Mesendoderm (in vitro differentiated cells): ENCODE results near the gene SRGAP1.

Experiments used
- DNase-seq: peaks from one replicate; pipeline ENCODE4 v3.0.0; 2013
- H2AK5ac ChIP-seq: 2 replicates; pipeline ENCODE4 v1.6.1; 2013; ENCODE audit warnings: low read length, inconsistent platforms
- H2BK120ac ChIP-seq: 2 replicates; pipeline ENCODE4 v1.6.1; 2013; ENCODE audit warnings: low read depth, mild to moderate bottlenecking, low read length, moderate library complexity, mixed read lengths
- H2BK15ac ChIP-seq: replicated peaks from 2 replicates; pipeline ENCODE4 v1.6.1; 2013; ENCODE audit warnings: low read depth, mild to moderate bottlenecking, moderate library complexity
- H2BK5ac ChIP-seq: 2 replicates; pipeline ENCODE4 v1.6.1; 2013; ENCODE audit warnings: low read length, inconsistent platforms
- H3K18ac ChIP-seq: 2 replicates; pipeline ENCODE4 v1.6.1; 2013; ENCODE audit warnings: mild to moderate bottlenecking, low read length, mixed read lengths
- H3K23ac ChIP-seq: one replicate; pipeline ENCODE4 v1.6.1; 2013; ENCODE audit warnings: low read length
- H3K27ac ChIP-seq: 2 replicates; pipeline ENCODE4 v1.5.1; 2013; ENCODE audit warnings: low read depth, mild to moderate bottlenecking, inconsistent platforms, low read length, moderate library complexity
- H3K27me3 ChIP-seq: 2 replicates; pipeline ENCODE4 v1.6.1; 2013; ENCODE audit warnings: low read length, control low read depth, mild to moderate bottlenecking, inconsistent platforms; ENCODE audit not compliant: insufficient read depth, poor library complexity
- H3K36me3 ChIP-seq: 2 replicates; pipeline ENCODE4 v1.6.1; 2013; ENCODE audit warnings: low read length, inconsistent platforms; ENCODE audit not compliant: control insufficient read depth, insufficient read depth
- H3K4ac ChIP-seq: one replicate; pipeline ENCODE4 v1.6.1; 2013; ENCODE audit warnings: low read depth, mild to moderate bottlenecking, low read length, moderate library complexity
- H3K4me1 ChIP-seq: 2 replicates; pipeline ENCODE4 v1.6.1; 2013; ENCODE audit warnings: low read depth, low read length, inconsistent platforms; ENCODE audit not compliant: control insufficient read depth
- H3K4me2 ChIP-seq: 2 replicates; pipeline ENCODE4 v1.6.1; 2013; ENCODE audit warnings: low read length
- H3K4me3 ChIP-seq: 2 replicates; pipeline ENCODE4 v1.5.1; 2013; ENCODE audit warnings: mild to moderate bottlenecking, low read length
- H3K56ac ChIP-seq: one replicate; pipeline ENCODE4 v1.6.1; 2013; ENCODE audit warnings: low read length
- H3K79me1 ChIP-seq: 2 replicates; pipeline ENCODE4 v1.6.1; 2013; ENCODE audit warnings: low read length, inconsistent platforms
- H3K79me2 ChIP-seq: 2 replicates; pipeline ENCODE4 v1.6.1; 2013; ENCODE audit warnings: mild to moderate bottlenecking, low read length; ENCODE audit not compliant: control insufficient read depth, insufficient read depth
- H3K9ac ChIP-seq: 2 replicates; pipeline ENCODE4 v1.6.1; 2013; ENCODE audit warnings: low read length, inconsistent platforms
- H4K5ac ChIP-seq: one replicate; pipeline ENCODE4 v1.6.1; 2013; ENCODE audit warnings: low read length
- H4K8ac ChIP-seq: one replicate; pipeline ENCODE4 v1.6.1; 2013; ENCODE audit warnings: low read depth, mild to moderate bottlenecking, control low read depth, low read length, moderate library complexity
- WGBS: extraction: QIAGEN DNeasy Blood & Tissue Kit; methylation state at CpG from one replicate; pipeline ENCODE4 v1.1.7; 2013; ENCODE audit warnings: low lambda C conversion rate, missing lambda C conversion rate; ENCODE audit not compliant: insufficient coverage; ENCODE audit errors: extremely low coverage; 5-methylcytosine and 5-hydroxymethylcytosine counted together

The SRGAP1 gene

DNA sequence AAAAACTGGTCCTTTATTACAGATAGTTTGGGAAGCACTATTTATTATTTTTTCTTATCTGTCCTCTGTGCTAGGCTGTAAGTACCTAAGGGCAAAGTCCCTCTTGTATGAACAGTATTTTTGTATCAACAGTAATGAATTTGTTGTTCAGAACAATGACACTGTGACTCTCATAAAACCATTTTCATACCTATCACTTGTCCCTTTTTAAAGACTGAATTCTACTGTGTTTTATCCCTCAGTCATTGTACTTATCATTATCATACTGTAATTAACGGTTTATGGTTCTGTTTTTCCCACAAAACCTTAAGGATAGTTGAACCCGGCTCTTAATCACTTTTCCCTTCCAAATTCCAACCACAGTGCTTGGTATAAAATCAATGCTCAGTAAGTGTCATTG is 69.4 kb downstream of the SRGAP1 start:
- H3K27me3 ChIP-seq, result no peaks in the 10 kb centered on the region
- H3K36me3 ChIP-seq, result no peaks in the 10 kb centered on the region
- H2BK120ac ChIP-seq, result no peak overlapping the region
- H3K79me2 ChIP-seq, result no peaks in the 10 kb centered on the region
- H4K5ac ChIP-seq, result no peak overlapping the region
- no peak overlapping the region for H2AK5ac ChIP-seq
- H3K9ac ChIP-seq, result no peak overlapping the region
- no peak overlapping the region for H3K56ac ChIP-seq
- no peak overlapping the region for H2BK15ac ChIP-seq
- WGBS, result no CpG with 5 or more reads among the region's 2 CpGs
- no peak overlapping the region for H3K4me2 ChIP-seq
- H3K23ac ChIP-seq, result no peak overlapping the region
- H4K8ac ChIP-seq, result no peak overlapping the region
- no peaks in the 10 kb centered on the region for H3K79me1 ChIP-seq
- H3K4me1 ChIP-seq, result no peaks in the 10 kb centered on the region
- no peak overlapping the region for H3K4me3 ChIP-seq
- H2BK5ac ChIP-seq, result no peak overlapping the region
- H3K4ac ChIP-seq, result no peak overlapping the region
- H3K18ac ChIP-seq, result no peak overlapping the region
- H3K27ac ChIP-seq, result no peak overlapping the region
- no peak for DNase-seq

DNA sequence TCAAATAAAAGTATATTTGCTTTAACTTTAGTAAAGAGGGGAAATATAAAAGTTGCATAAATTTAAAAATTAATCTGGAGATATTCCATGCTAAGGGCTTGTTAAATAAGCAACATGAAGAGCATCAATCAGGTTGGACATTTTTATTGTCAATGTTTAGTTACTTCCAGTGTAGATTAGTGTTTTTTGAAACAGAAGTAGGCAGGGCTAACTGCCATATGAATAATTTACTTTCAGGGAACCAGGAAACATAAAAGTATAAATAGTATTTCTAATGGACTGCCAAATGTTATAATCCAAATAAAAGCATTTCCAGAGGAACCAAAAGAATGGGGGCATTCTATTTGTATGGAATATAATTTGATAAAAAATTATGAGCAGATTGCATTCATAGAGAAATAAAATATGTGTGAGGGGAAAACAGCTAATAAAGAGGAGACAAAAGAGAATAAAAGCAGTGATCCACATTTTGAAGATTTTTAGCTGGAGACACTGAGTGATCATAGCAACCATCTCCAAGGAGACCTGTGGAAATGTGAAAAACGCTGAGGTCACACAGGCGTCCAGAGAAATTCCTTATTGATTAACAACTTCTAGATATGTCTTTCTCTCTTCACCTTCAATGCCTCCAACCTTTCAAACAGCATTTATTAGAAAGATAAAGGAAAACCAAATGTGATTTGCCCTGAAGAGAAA is 70.8 kb downstream of the SRGAP1 start:
- no peak overlapping the region for H3K18ac ChIP-seq
- H3K79me1 ChIP-seq, result no peaks in the 10 kb centered on the region

DNA sequence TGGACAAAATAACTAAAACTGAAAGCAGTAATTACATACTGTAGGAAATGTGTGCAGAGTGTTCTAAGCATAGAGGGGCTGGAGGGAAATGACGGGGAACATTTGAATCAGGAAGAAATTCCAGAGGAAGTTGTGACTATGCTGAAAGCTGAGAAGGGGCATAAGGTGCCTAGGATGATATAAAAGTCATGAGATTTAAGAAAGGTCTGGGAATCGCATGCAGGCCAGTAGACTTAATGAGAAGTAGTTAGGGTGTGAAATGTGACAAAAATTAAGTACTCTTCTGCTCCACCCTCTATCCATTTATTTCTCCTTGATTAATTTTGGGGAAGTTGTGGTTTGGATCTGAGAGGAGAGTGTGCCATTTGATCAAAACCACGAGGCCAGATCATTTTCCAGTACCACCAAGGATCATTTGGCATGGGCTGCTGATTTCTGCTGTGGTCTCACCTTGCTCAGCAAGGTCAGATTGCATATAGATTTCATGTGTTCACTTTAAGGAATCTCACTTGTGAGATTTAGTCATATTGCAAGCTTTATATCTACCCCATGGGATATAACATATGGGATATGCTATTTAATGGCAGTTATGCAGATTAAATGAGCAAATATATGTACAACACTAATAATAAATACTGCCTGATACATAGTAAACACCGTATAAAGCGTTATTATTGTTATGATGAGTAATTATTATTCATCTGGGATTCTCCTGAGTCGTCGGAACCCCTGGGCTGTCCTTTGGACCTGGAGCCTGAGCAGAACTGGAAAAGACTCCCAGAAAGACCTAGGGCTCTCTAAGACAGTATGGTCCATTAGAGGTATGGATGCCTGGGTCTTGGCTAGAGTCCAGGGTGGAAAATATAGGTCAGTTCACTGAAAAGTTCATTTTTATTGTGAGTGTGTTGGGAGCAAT is 72.3 kb downstream of the SRGAP1 start:
- Histone ChIP-seq H3K4me1 (no peaks in the 10 kb centered on the region), H3K27ac (no peak overlapping the region), H3K23ac (no peak overlapping the region), H2BK15ac (no peak overlapping the region), H2AK5ac (no peak overlapping the region), H3K9ac (no peak overlapping the region), H4K5ac (no peak overlapping the region), H3K4ac (no peak overlapping the region), H2BK5ac (no peak overlapping the region), H3K79me1 (no peaks in the 10 kb centered on the region), H3K36me3 (no peaks in the 10 kb centered on the region), H3K79me2 (no peaks in the 10 kb centered on the region), H3K18ac (no peak overlapping the region), H3K27me3 (no peaks in the 10 kb centered on the region), H2BK120ac (no peak overlapping the region), H4K8ac (no peak overlapping the region), H3K56ac (no peak overlapping the region), H3K4me2 (no peak overlapping the region), H3K4me3 (no peak overlapping the region)
- no CpG with 5 or more reads among the region's 7 CpGs for WGBS
- DNase-seq, result no peak

More for the DNA sequence above, 70.8 kb downstream of the SRGAP1 start:
- Histone ChIP-seq H3K79me2 (no peaks in the 10 kb centered on the region), H4K5ac (no peak overlapping the region), H3K27ac (no peak overlapping the region), H2BK5ac (no peak overlapping the region), H4K8ac (no peak overlapping the region), H2BK120ac (no peak overlapping the region), H3K4me1 (no peaks in the 10 kb centered on the region), H3K9ac (no peak overlapping the region), H3K23ac (no peak overlapping the region), H3K36me3 (no peaks in the 10 kb centered on the region), H3K56ac (no peak overlapping the region), H2AK5ac (no peak overlapping the region), H3K4me3 (no peak overlapping the region), H2BK15ac (no peak overlapping the region), H3K4me2 (no peak overlapping the region), H3K4ac (no peak overlapping the region), H3K27me3 (no peaks in the 10 kb centered on the region)
- no CpG with 5 or more reads among the region's 2 CpGs for WGBS
- peak; percentile 57 for DNase-seq

DNA sequence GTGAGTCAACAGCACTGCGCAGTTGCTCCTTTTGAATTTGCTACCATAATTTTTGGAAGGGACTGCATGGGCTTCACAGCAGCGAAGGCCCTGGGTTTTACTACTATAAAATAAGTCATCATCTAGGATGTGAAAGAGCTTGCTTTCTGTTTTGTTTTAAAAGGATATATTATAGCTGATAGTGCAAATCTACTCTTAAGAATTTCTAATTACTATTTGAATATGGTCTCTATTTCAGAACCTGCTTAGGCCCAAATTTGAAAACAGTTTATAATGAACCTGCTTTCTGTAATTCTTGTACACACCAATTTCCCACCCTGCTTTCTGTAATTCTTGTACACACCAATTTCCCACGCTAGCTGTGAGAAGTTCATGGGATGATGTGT is 73.0 kb downstream of the SRGAP1 start:
- H3K27ac ChIP-seq, result no peak overlapping the region
- H3K79me1 ChIP-seq, result no peaks in the 10 kb centered on the region
- no peak overlapping the region for H2AK5ac ChIP-seq
- H3K9ac ChIP-seq, result no peak overlapping the region
- no peak overlapping the region for H3K23ac ChIP-seq
- H3K18ac ChIP-seq, result no peak overlapping the region
- no peak overlapping the region for H3K4me3 ChIP-seq
- H3K4me2 ChIP-seq, result no peak overlapping the region
- WGBS, result no CpG with 5 or more reads among the region's 3 CpGs
- H4K8ac ChIP-seq, result no peak overlapping the region
- no peak overlapping the region for H3K56ac ChIP-seq
- H3K4me1 ChIP-seq, result no peaks in the 10 kb centered on the region
- no peaks in the 10 kb centered on the region for H3K79me2 ChIP-seq
- no peak overlapping the region for H3K4ac ChIP-seq
- no peak for DNase-seq
- H3K27me3 ChIP-seq, result no peaks in the 10 kb centered on the region
- H2BK15ac ChIP-seq, result no peak overlapping the region
- H3K36me3 ChIP-seq, result no peaks in the 10 kb centered on the region
- H2BK120ac ChIP-seq, result no peak overlapping the region
- H2BK5ac ChIP-seq, result no peak overlapping the region
- H4K5ac ChIP-seq, result no peak overlapping the region

DNA sequence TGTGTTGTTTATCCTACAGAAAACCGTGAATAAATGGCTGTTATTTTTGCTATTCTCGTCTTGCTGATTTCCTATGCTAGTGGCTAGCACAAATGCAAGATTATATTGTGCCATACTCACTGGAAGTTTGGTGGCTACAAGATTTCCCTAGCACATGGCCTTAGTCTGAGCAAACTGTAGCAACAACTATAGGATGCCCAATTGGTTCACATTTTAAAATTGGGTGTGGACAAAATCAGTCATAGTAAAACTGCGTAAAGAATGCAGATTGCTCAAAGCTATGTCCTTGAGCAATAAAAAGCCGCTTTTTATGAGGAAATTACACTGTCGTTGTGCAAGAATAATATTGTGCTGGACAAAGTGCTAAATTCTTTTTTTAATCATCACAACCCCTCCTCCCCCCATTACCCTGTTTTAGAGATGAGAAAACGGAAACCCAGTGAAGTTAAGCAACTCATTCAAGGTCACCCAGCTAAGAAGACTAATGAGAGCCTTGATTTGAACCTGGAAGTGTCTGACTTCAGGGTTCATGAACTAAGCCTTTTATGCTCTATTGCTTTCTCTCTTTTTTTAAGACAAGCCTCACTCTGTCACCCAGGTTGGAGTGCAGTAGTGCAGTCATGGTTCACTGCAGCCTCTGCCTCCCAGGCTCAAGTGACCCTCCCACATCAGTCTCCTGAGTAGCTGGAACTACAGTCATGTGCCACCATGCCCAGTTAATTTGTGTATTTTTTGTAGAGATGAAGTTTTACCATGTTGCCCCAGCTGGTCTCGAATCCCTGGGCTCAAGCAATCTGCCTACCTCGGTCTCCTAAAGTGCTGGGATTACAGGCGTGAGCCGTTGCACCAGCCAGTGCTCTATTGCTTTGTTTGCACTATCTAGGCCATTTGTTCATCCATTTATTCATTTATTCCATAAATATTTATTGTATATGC is 73.6 kb downstream of the SRGAP1 start:
- H3K36me3 ChIP-seq, result no peaks in the 10 kb centered on the region
- no peak overlapping the region for H3K9ac ChIP-seq
- no CpG with 5 or more reads among the region's 10 CpGs for WGBS
- no peak overlapping the region for H2BK5ac ChIP-seq
- no peak overlapping the region for H3K4me2 ChIP-seq
- H4K5ac ChIP-seq, result no peak overlapping the region
- no peak overlapping the region for H3K23ac ChIP-seq
- no peaks in the 10 kb centered on the region for H3K4me1 ChIP-seq
- H3K4ac ChIP-seq, result no peak overlapping the region
- no peak overlapping the region for H2BK15ac ChIP-seq
- no peak overlapping the region for H3K56ac ChIP-seq
- H3K79me1 ChIP-seq, result no peaks in the 10 kb centered on the region
- H4K8ac ChIP-seq, result no peak overlapping the region
- H2AK5ac ChIP-seq, result no peak overlapping the region
- H3K18ac ChIP-seq, result no peak overlapping the region
- H3K4me3 ChIP-seq, result no peak overlapping the region
- H3K27ac ChIP-seq, result no peak overlapping the region
- DNase-seq, result no peak
- H2BK120ac ChIP-seq, result no peak overlapping the region
- H3K27me3 ChIP-seq, result no peaks in the 10 kb centered on the region
- no peaks in the 10 kb centered on the region for H3K79me2 ChIP-seq
